ENCODE measurements around the gene TREH. TPM values are rescaled to one million over a fixed set of nuclear protein-coding genes. Genes with fewer than 3 reads are reported as not detected.

TREH gene
- polyA plus RNA-seq, 1 donor from 2014 or later: 0.12 TPM

- Histone ChIP-seq H3K27ac (ENCODE audit: low read length) (no peak overlapping the region), H4K20me1 (ENCODE audit: insufficient read depth) (no peaks in the 10 kb centered on the region), H2AFZ (ENCODE audit: low read depth, low read length) (no peak overlapping the region), H3K27me3 (ENCODE audit: insufficient read depth, low read depth, low read length) (no peaks in the 10 kb centered on the region), H3K4me3 (ENCODE audit: low read length) (no peak overlapping the region), H3F3A (ENCODE audit: insufficient read depth, low read length, poor library complexity, severe bottlenecking) (no peaks in the 10 kb centered on the region), H3K79me2 (replicated peaks; ENCODE audit: insufficient read depth, low read length) (no peaks in the 10 kb centered on the region), H3K9me2 (ENCODE audit: insufficient read depth, low read length) (no peaks in the 10 kb centered on the region), H3K36me3 (ENCODE audit: insufficient read depth, low read length) (peaks cover 14% of the 10 kb centered on the region), H3K4me2 (ENCODE audit: low read length) (no peak overlapping the region), H3K9me3 (ENCODE audit: low read length) (no peaks in the 10 kb centered on the region), H3K9ac (ENCODE audit: low read length) (no peak overlapping the region)
- TF ChIP-seq MXI1 (conservative IDR thresholded peaks at IDR 0.05; ENCODE audit: poor library complexity, severe bottlenecking) (no peak), POLR2AphosphoS5 (IDR thresholded peaks at IDR 0.05) (no peak), SMC3 (conservative IDR thresholded peaks at IDR 0.05; ENCODE audit: poor library complexity) (no peak), EP300 (conservative IDR thresholded peaks at IDR 0.05; ENCODE audit: poor library complexity, severe bottlenecking) (no peak), RAD21 (conservative IDR thresholded peaks at IDR 0.05) (no peak), TAF1 (IDR thresholded peaks at IDR 0.05; ENCODE audit: low read depth) (no peak), EZH2 (IDR thresholded peaks at IDR 0.05; ENCODE audit: borderline replicate concordance, insufficient read depth, low read length, poor library complexity, severe bottlenecking) (no peak)
- TF ChIP-seq, protein P1, sequence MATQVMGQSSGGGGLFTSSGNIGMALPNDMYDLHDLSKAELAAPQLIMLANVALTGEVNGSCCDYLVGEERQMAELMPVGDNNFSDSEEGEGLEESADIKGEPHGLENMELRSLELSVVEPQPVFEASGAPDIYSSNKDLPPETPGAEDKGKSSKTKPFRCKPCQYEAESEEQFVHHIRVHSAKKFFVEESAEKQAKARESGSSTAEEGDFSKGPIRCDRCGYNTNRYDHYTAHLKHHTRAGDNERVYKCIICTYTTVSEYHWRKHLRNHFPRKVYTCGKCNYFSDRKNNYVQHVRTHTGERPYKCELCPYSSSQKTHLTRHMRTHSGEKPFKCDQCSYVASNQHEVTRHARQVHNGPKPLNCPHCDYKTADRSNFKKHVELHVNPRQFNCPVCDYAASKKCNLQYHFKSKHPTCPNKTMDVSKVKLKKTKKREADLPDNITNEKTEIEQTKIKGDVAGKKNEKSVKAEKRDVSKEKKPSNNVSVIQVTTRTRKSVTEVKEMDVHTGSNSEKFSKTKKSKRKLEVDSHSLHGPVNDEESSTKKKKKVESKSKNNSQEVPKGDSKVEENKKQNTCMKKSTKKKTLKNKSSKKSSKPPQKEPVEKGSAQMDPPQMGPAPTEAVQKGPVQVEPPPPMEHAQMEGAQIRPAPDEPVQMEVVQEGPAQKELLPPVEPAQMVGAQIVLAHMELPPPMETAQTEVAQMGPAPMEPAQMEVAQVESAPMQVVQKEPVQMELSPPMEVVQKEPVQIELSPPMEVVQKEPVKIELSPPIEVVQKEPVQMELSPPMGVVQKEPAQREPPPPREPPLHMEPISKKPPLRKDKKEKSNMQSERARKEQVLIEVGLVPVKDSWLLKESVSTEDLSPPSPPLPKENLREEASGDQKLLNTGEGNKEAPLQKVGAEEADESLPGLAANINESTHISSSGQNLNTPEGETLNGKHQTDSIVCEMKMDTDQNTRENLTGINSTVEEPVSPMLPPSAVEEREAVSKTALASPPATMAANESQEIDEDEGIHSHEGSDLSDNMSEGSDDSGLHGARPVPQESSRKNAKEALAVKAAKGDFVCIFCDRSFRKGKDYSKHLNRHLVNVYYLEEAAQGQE (IDR thresholded peaks at IDR 0.05; ENCODE audit: borderline replicate concordance): no peak
- TF ChIP-seq, protein P2, sequence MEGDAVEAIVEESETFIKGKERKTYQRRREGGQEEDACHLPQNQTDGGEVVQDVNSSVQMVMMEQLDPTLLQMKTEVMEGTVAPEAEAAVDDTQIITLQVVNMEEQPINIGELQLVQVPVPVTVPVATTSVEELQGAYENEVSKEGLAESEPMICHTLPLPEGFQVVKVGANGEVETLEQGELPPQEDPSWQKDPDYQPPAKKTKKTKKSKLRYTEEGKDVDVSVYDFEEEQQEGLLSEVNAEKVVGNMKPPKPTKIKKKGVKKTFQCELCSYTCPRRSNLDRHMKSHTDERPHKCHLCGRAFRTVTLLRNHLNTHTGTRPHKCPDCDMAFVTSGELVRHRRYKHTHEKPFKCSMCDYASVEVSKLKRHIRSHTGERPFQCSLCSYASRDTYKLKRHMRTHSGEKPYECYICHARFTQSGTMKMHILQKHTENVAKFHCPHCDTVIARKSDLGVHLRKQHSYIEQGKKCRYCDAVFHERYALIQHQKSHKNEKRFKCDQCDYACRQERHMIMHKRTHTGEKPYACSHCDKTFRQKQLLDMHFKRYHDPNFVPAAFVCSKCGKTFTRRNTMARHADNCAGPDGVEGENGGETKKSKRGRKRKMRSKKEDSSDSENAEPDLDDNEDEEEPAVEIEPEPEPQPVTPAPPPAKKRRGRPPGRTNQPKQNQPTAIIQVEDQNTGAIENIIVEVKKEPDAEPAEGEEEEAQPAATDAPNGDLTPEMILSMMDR (IDR thresholded peaks at IDR 0.05; ENCODE audit: poor library complexity, severe bottlenecking): no peak
Measured at GRCh38 chr11:118644496-118644895, 35.0 kb downstream of the TREH start.

- Histone ChIP-seq H4K20me1 (ENCODE audit: insufficient read depth) (no peaks in the 10 kb centered on the region), H3K4me2 (ENCODE audit: low read length) (no peak overlapping the region), H3K27ac (ENCODE audit: low read length) (no peak overlapping the region), H3K9ac (ENCODE audit: low read length) (no peak overlapping the region), H3F3A (ENCODE audit: insufficient read depth, low read length, poor library complexity, severe bottlenecking) (no peaks in the 10 kb centered on the region), H3K9me2 (ENCODE audit: insufficient read depth, low read length) (no peaks in the 10 kb centered on the region), H3K36me3 (ENCODE audit: insufficient read depth, low read length) (peaks cover 14% of the 10 kb centered on the region), H2AFZ (ENCODE audit: low read depth, low read length) (no peak overlapping the region), H3K79me2 (replicated peaks; ENCODE audit: insufficient read depth, low read length) (no peaks in the 10 kb centered on the region), H3K4me3 (ENCODE audit: low read length) (no peak overlapping the region), H3K27me3 (ENCODE audit: insufficient read depth, low read depth, low read length) (no peaks in the 10 kb centered on the region), H3K9me3 (ENCODE audit: low read length) (no peaks in the 10 kb centered on the region)
- TF ChIP-seq RAD21 (conservative IDR thresholded peaks at IDR 0.05): no peak
- TF ChIP-seq SMC3 (conservative IDR thresholded peaks at IDR 0.05; ENCODE audit: poor library complexity): no peak
- no peak for TF ChIP-seq EP300 (conservative IDR thresholded peaks at IDR 0.05; ENCODE audit: poor library complexity, severe bottlenecking)
- TF ChIP-seq TAF1 (IDR thresholded peaks at IDR 0.05; ENCODE audit: low read depth): no peak
- TF ChIP-seq, protein P1 (IDR thresholded peaks at IDR 0.05; ENCODE audit: borderline replicate concordance): no peak
- TF ChIP-seq, protein P2 (IDR thresholded peaks at IDR 0.05; ENCODE audit: poor library complexity, severe bottlenecking): no peak
- TF ChIP-seq POLR2AphosphoS5 (IDR thresholded peaks at IDR 0.05): no peak
- no peak for TF ChIP-seq MXI1 (conservative IDR thresholded peaks at IDR 0.05; ENCODE audit: poor library complexity, severe bottlenecking)
- no peak for TF ChIP-seq EZH2 (IDR thresholded peaks at IDR 0.05; ENCODE audit: borderline replicate concordance, insufficient read depth, low read length, poor library complexity, severe bottlenecking)
Measured at GRCh38 chr11:118643995-118644345, 35.5 kb downstream of the TREH start.
